GM19035 (cell line): Measurements from ENCODE around the gene FRMD4A.

ENCODE experiments used
- ATAC-seq: cut with Tn5 transposase; IDR thresholded peaks from one replicate; pipeline ENCODE4 v1.9.1; 2021; ENCODE audit not compliant: unreplicated experiment

Gene FRMD4A

GRCh38 chr10:13893926-13894325, 436.8 kb downstream of the FRMD4A start:
- no peak for ATAC-seq

GRCh38 chr10:13892871-13893270, 437.9 kb downstream of the FRMD4A start:
- ATAC-seq: no peak

- ATAC-seq: no peak
Measured at GRCh38 chr10:13892001-13892491, 438.7 kb downstream of the FRMD4A start.

GRCh38 chr10:13891128-13892000, 439.4 kb downstream of the FRMD4A start:
- no peak for ATAC-seq

GRCh38 chr10:13890233-13891127, 440.2 kb downstream of the FRMD4A start:
- ATAC-seq: no peak

GRCh38 chr10:13887761-13888160, 443.0 kb downstream of the FRMD4A start:
- no peak for ATAC-seq

- no peak for ATAC-seq
Measured at GRCh38 chr10:13885238-13885990, 445.3 kb downstream of the FRMD4A start.

- no peak for ATAC-seq
Measured at GRCh38 chr10:13883636-13884444, 446.9 kb downstream of the FRMD4A start.

GRCh38 chr10:13882119-13882711, 448.5 kb downstream of the FRMD4A start:
- no peak for ATAC-seq

- no peak for ATAC-seq
Measured at GRCh38 chr10:13880760-13881159, 450.0 kb downstream of the FRMD4A start.

- ATAC-seq: no peak
Measured at GRCh38 chr10:13877154-13877909, 453.4 kb downstream of the FRMD4A start.

- no peak for ATAC-seq
Measured at GRCh38 chr10:13873196-13873595, 457.5 kb downstream of the FRMD4A start.

- ATAC-seq: no peak
Measured at GRCh38 chr10:13872411-13872810, 458.3 kb downstream of the FRMD4A start.

GRCh38 chr10:13871776-13872175, 458.9 kb downstream of the FRMD4A start:
- no peak for ATAC-seq

- no peak for ATAC-seq
Measured at GRCh38 chr10:13871011-13871410, 459.7 kb downstream of the FRMD4A start.

GRCh38 chr10:13869295-13869664, 461.4 kb downstream of the FRMD4A start:
- no peak for ATAC-seq

GRCh38 chr10:13868528-13869294, 462.0 kb downstream of the FRMD4A start:
- ATAC-seq: no peak

- ATAC-seq: no peak
Measured at GRCh38 chr10:13867822-13868221, 462.9 kb downstream of the FRMD4A start.
